HG03460 (cell line): ENCODE data around the gene CELA1.
"Not testable (repeated sequence)": the region's sequence is repeated elsewhere in the genome, so short reads cannot be mapped to it uniquely, and the experiment has no call there.

Experiments
- ATAC-seq: cut with Tn5 transposase; IDR thresholded peaks from one replicate; pipeline ENCODE4 v1.9.1; 2021; ENCODE audit not compliant: unreplicated experiment

The CELA1 gene

GRCh38 chr12:51320695-51321320, 25.7 kb downstream of the CELA1 start:
- no peak for ATAC-seq

GRCh38 chr12:51320311-51320694, 26.2 kb downstream of the CELA1 start:
- ATAC-seq = no peak

- ATAC-seq = no peak
These were observed 27.5 kb downstream of the CELA1 start for GRCh38 chr12:51318846-51319599.

GRCh38 chr12:51318057-51318806, 28.2 kb downstream of the CELA1 start:
- ATAC-seq = not testable (repeated sequence)

GRCh38 chr12:51311389-51311788, 35.1 kb downstream of the CELA1 start:
- no peak for ATAC-seq

- ATAC-seq = no peak
These were observed 38.6 kb downstream of the CELA1 start for GRCh38 chr12:51307655-51308593.

- ATAC-seq = no peak
These were observed 40.0 kb downstream of the CELA1 start for GRCh38 chr12:51306507-51306906.

GRCh38 chr12:51300768-51301167, 45.7 kb downstream of the CELA1 start:
- not testable (repeated sequence) for ATAC-seq

- no peak for ATAC-seq
These were observed 50.8 kb downstream of the CELA1 start for GRCh38 chr12:51295651-51296050.

GRCh38 chr12:51294097-51294496, 52.4 kb downstream of the CELA1 start:
- not testable (repeated sequence) for ATAC-seq

- ATAC-seq = no peak
These were observed 52.8 kb downstream of the CELA1 start for GRCh38 chr12:51293696-51294095.

GRCh38 chr12:51291603-51292513, 54.6 kb downstream of the CELA1 start:
- not testable (repeated sequence) for ATAC-seq

GRCh38 chr12:51285843-51286242, 60.6 kb downstream of the CELA1 start:
- no peak for ATAC-seq

- no peak for ATAC-seq
These were observed 65.1 kb downstream of the CELA1 start for GRCh38 chr12:51281202-51281924.
